HG03460 (cell line): Measurements from ENCODE around the gene APH1A.
A peak's percentile ranks its signal among the peaks of the same experiment; 100 is the strongest.
"Not testable (repeated sequence)": the region's sequence is repeated elsewhere in the genome, so short reads cannot be mapped to it uniquely, and the experiment has no call there.

Source experiments
- ATAC-seq: cut with Tn5 transposase; IDR thresholded peaks from one replicate; pipeline ENCODE4 v1.9.1; 2021; ENCODE audit not compliant: unreplicated experiment

APH1A gene

DNA sequence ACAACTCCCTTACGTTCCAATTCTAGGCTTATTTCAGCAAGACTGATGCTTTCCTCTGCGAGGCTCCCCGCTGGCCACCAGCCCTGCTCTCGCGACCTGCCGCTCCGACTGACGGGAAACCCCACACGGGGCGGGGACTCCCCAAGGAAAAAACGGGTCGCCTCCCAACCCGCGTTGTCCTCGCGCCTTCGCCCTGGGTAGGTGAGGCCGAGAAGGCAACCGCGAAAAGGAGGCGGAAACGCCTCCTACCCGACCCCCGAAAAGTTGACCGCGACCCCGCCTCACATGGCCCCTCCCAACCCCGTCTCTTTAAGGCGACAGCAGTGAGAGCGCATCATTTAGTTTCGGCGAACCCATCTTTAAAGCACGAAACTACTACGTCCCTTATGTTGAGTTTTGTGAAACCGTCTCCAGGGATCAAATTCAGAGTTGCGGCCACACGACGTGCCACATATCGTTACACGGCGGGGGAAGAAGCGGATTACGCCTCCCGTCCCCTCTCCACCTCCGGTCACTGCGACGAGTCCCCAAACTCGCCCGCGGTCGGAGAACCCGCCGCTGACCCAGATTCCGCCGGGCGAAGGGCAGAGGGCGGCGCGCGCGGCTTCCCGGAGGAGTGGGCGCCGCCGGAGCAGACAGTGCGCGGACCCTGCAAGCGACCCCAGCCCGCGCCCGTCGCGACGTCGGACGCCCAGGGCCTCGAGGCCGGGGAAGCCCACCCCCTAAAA is 34.1 kb downstream of the APH1A start:
- peak; percentile 56 for ATAC-seq

DNA sequence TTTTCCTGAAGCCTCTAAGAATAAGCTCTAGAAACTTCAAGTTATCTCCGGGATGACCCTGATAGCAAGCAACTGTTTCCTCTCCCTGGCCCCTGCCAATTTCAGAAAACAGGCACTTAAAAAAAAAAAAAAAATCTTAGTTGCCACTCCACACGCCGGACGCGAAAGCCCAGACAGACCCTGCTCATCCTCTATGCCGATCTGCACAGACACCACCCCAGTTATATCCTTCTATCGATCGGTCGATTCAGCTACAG is 34.6 kb downstream of the APH1A start:
- no peak for ATAC-seq

DNA sequence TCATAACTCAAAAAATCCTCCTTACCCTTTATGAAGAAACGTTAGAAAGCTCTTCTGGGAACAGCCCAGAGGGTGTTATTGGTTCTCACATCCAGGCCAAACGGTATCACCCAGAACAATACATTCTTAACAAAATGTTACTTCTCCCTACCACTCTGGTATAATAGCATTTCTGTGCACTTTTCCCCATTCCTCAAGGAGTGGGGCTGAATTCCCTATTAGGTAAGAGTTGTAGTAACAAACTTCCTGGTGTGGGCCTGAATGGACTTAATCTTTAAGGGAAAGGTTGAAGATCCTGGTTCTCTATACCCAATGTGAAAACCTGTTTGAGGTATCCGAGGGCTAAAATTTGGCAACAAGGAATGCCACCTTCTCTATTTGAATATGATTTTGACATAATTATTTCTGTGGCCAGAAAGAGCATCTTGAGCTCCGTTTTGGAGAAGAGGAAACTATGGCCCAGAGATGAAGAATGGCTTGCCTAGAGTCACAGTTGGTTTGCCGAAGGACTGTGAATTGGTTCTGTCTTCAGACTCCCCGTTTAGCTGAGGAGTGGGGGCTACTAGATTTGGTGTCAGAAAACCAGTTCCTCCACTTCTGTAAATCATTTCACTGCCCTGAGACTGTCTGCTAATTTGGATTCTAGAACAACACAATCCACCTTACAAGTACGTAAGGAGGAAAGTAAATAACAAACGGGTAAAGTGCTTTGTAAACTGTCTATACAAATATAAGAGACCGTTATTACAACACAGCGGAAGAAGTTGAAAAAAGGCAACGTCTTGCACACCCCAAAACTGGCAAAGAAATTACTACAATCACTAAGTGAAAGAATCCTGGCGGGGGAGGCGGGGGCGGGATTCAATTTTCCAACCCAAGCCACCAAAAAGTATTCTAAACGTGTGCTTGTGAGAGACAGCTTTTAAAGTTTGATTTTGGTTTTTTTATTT is 35.2 kb downstream of the APH1A start:
- no peak for ATAC-seq

- ATAC-seq: not testable (repeated sequence)
These were observed 35.9 kb downstream of the APH1A start for GRCh38 chr1:150232921-150233320.

- not testable (repeated sequence) for ATAC-seq
These were observed 40.6 kb downstream of the APH1A start for GRCh38 chr1:150228246-150228645.

- ATAC-seq: no peak
These were observed 41.6 kb downstream of the APH1A start for GRCh38 chr1:150227228-150227627.

GRCh38 chr1:150226486-150226885 is 42.3 kb downstream of the APH1A start:
- no peak for ATAC-seq

DNA sequence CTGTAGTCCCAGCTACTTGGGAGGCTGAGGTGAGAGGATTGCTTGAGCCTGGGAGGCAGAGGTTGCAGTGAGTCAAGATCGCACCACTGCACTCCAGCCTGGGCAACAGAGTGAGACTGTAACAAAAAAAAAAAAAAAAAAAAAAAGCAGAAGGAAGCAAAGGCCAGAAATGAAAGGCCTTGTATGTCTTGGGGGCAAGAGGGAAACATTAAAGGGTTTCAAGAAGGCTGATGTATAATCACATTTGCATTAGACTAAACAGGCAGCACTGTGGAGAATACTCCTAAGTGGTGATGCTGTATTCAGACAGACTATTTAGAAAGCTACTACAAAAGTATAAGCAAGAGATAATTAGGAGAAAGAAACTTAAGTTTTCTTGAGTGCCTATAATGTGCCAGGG is 43.3 kb downstream of the APH1A start:
- ATAC-seq: no peak

- ATAC-seq: no peak
These were observed 43.8 kb downstream of the APH1A start for GRCh38 chr1:150224983-150225382.

DNA sequence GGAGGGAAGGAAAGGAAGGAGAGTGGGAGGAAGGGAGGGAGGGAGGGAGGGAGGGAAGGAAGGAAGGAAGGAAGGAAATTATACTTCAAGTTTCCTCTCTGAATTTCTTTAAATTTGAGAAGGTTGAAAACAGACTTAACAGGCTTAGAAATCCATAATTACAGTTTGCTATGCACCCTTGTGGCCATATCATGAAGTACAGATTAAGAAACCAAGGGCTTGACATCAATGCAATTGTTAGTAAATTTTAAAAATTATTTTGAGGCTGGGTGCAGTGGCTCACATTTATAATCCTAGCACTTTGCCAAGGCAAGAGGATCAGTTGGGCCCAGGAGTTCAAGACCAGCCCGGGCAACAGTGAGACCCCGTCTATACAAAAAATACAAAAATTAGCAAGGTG is 47.3 kb downstream of the APH1A start:
- ATAC-seq: no peak

- not testable (repeated sequence) for ATAC-seq
These were observed 53.0 kb downstream of the APH1A start for GRCh38 chr1:150215855-150216254.
